GM12878 (cell line): Measurements from ENCODE around the gene RGL4. TPM values are rescaled to one million over a fixed set of nuclear protein-coding genes. Genes with fewer than 3 reads are reported as not detected.

Experiments used
- ATAC-seq: fragments of 200-7000 bp; cut with Tn5 transposase; 3 replicates; pipeline ENCODE4 v1.9.1; 2020; ENCODE audit warnings: mild to moderate bottlenecking, moderate library complexity
- BruUV-seq: library from RNA; stranded (reverse); fragments of 400-500 nt; replicated peaks from 2 replicates; lab custom pipeline; 2021; lab: Mats Ljungman, UMichigan
- CTCF ChIA-PET: fragments of 300-600 bp; sonication (Branson Sonifier 250); formaldehyde crosslinking; extraction: SDS; loops from one replicate; lab custom pipeline; 2021; ENCODE audit warnings: inconsistent platforms; lab: Yijun Ruan, JAX
- POLR2A ChIA-PET: fragments of 350-600 bp; formaldehyde crosslinking; extraction: SDS; loops from one replicate; lab custom pipeline; 2021; ENCODE audit warnings: inconsistent platforms; lab: Charles Lee
- RAD21 ChIA-PET: fragments of 300-600 bp; sonication (Branson Sonifier 250); formaldehyde crosslinking; loops from one replicate; lab custom pipeline; 2023; ENCODE audit warnings: antibody characterized with exemption; ENCODE audit not compliant: unreplicated experiment; lab: Charles Lee
- SMC1A ChIA-PET: fragments of 300-600 bp; sonication (Branson Sonifier 250); formaldehyde crosslinking; loops from one replicate; lab custom pipeline; 2023; ENCODE audit not compliant: unreplicated experiment, uncharacterized antibody; lab: Charles Lee
- DNase-seq: peaks from one replicate; pipeline ENCODE4 v3.0.0-alpha.2; 2011; ENCODE audit warnings: low read depth, low spot score
- FAIRE-seq: peaks from 3 replicates; lab custom pipeline; 2011; peaks lifted over from hg19 to GRCh38; lab: Jason Lieb, UNC
- H2AFZ ChIP-seq: 2 replicates; pipeline ENCODE4 v1.6.0; 2011; ENCODE audit warnings: low read depth, low read length, control low read depth; ENCODE audit not compliant: control insufficient read depth
- H3K27ac ChIP-seq: 2 replicates; pipeline ENCODE4 v1.5.1; 2011; ENCODE audit warnings: control low read depth; ENCODE audit not compliant: control insufficient read depth, insufficient read depth
- H3K27me3 ChIP-seq, 2 experiments: replicated peaks in 1 of 2; 2 replicates each; pipeline versions ENCODE4 v1.6.0 to v1.6.1; 2011; ENCODE audit warnings: low read length in 1 of 2; ENCODE audit not compliant: control insufficient read depth in 2 of 2, insufficient read depth in 2 of 2
- H3K36me3 ChIP-seq, 2 experiments: 2 replicates each; pipeline ENCODE4 v1.5.1; 2011; ENCODE audit warnings: low read length in 1 of 2; ENCODE audit not compliant: control insufficient read depth in 2 of 2, insufficient read depth in 2 of 2
- H3K4me1 ChIP-seq: 2 replicates; pipeline ENCODE4 v1.6.1; 2011; ENCODE audit warnings: mild to moderate bottlenecking, low read length, moderate library complexity, mixed read lengths; ENCODE audit not compliant: control insufficient read depth, insufficient read depth
- H3K4me2 ChIP-seq: 2 replicates; pipeline ENCODE4 v1.6.0; 2011; ENCODE audit warnings: control low read depth; ENCODE audit not compliant: control insufficient read depth, insufficient read depth
- H3K4me3 ChIP-seq: fragments of 200-600 bp; sonication (generic); 2 replicates; pipeline ENCODE4 v1.5.1; 2016
- H3K79me2 ChIP-seq: 2 replicates; pipeline ENCODE4 v1.6.0; 2011; ENCODE audit warnings: low read length; ENCODE audit not compliant: control insufficient read depth, insufficient read depth
- H3K9ac ChIP-seq: 2 replicates; pipeline ENCODE4 v1.8.0; 2011; ENCODE audit warnings: low read length, control low read depth, mixed read lengths; ENCODE audit not compliant: control insufficient read depth, insufficient read depth
- H3K9me3 ChIP-seq: replicated peaks from 3 replicates; pipeline ENCODE4 v1.5.1; 2011; ENCODE audit warnings: mild to moderate bottlenecking, low read length; ENCODE audit not compliant: control insufficient read depth, insufficient read depth
- H4K20me1 ChIP-seq: 2 replicates; pipeline ENCODE4 v1.6.0; 2011; ENCODE audit not compliant: control insufficient read depth, insufficient read depth
- IKZF1 ChIP-seq: fragments of 450-650 bp; conservative IDR thresholded peaks from 2 replicates; pipeline ENCODE4 v1.6.1; 2017; ENCODE audit warnings: antibody characterized with exemption, mild to moderate bottlenecking
- JUNB ChIP-seq: IDR thresholded peaks from 2 replicates; pipeline ENCODE4 v1.6.1; 2016; ENCODE audit warnings: antibody characterized with exemption, mild to moderate bottlenecking
- NBN ChIP-seq: fragments of 450-650 bp; IDR thresholded peaks from 2 replicates; pipeline ENCODE4 v1.6.1; 2016
- NR2F1 ChIP-seq: fragments of 450-650 bp; conservative IDR thresholded peaks from 2 replicates; pipeline ENCODE4 v1.6.1; 2017; ENCODE audit warnings: mild to moderate bottlenecking
- POLR2AphosphoS2 ChIP-seq: IDR thresholded peaks from 2 replicates; pipeline ENCODE4 v1.6.1; 2011; ENCODE audit warnings: low read depth, mild to moderate bottlenecking, low read length, improper control_type of control experiment, moderate library complexity
- POU2F2 ChIP-seq: IDR thresholded peaks from 3 replicates; pipeline ENCODE4 v1.6.1; 2011; ENCODE audit warnings: low read depth, mild to moderate bottlenecking, low read length, borderline replicate concordance
- WGBS: methylation state at CpG from one replicate; pipeline ENCODE4 v1.1.6; 2016; ENCODE audit warnings: low lambda C conversion rate; ENCODE audit not compliant: insufficient replicate concordance, insufficient coverage; ENCODE audit errors: missing lambda C conversion rate; 5-methylcytosine and 5-hydroxymethylcytosine counted together
- in situ Hi-C: fragments of 300-500 bp; cut with MboI; formaldehyde crosslinking; loops from 9 replicates; pipeline ENCODE4 v1.14.3; 2018; ENCODE audit warnings: mixed read lengths
- intact Hi-C: fragments of 100-400 bp; cut with micrococcal nuclease; formaldehyde crosslinking; loops from one replicate; pipeline ENCODE4 v1.14.2; 2022; ENCODE audit not compliant: unreplicated experiment
- polyA plus RNA-seq, 11 experiments: library from polyadenylated mRNA; depleted of rRNA in 4 of 11; unstranded in 6 of 11; stranded (reverse) in 5 of 11; fragments of >200 nt; fragmentation: Nextera tagmentation in 4 of 11; fragmentation: Illumina TruSeq in 1 of 11; extraction: Ambion mirVana in 4 of 11; extraction: Trizol in 1 of 11; gene quantifications; 1 replicate in 1 of 11; 2 replicates in 10 of 11; pipeline versions ENCODE4 v1.2.1 to v1.2.3, GENCODE V29; 2011 to 2016; ENCODE audit warnings: inconsistent platforms in 2 of 11, missing spikeins in 2 of 11, low read depth in 1 of 11
- total RNA-seq, 4 experiments: library from RNA; depleted of rRNA in 3 of 4; stranded (reverse); fragments of >200 nt in 3 of 4; fragmentation: Illumina TruSeq in 1 of 4; extraction: Trizol in 1 of 4; gene quantifications; 2 replicates each; pipeline versions ENCODE4 v1.2.1 to v1.2.3, GENCODE V29; 2013 to 2021
- TF ChIP-seq, protein P1 (sequence below): IDR thresholded peaks from 2 replicates; pipeline ENCODE4 v1.6.1; 2011; ENCODE audit warnings: low read depth, low read length, improper control_type of control experiment, borderline replicate concordance
- TF ChIP-seq, protein P2 (sequence below): IDR thresholded peaks from 2 replicates; pipeline ENCODE4 v1.6.1; 2012; ENCODE audit warnings: low read depth, low read length, improper control_type of control experiment

The RGL4 gene
- total and polyA plus RNA-seq, 10 of the 15 experiments (the other 5 are each of a cell fraction or from before 2014, with no cell fraction given) = 1.4 to 9.0 (median 2.0) TPM; not detected in 1

DNA sequence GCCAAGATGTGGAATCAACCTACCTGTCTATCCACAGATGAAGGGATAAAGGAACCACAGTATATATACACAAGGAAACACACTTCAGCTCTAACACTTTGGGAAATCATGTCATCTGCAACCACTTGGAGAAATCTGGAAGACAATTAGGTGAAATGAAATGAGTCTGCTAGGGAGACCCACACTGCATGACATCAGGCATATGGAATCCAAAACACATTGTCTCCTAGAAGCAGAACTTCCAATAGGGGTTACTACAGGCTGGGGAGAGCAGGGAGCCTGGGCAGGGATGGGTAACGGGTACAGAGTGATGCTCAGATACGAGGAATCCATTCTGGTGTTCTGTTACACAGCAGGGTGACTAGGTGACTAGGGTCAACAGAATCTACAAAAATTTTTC lies 18.3 kb downstream of the RGL4 start:
- RAD21 ChIA-PET = no interaction called here
- CTCF ChIA-PET = interaction anchor here (0.6 kb wide), 1 partner anchor 16 kb away, joined by 3 read pairs; no protein-coding TSS in a partner anchor
- H3K9ac ChIP-seq = no peak overlapping the region
- no peaks in the 10 kb centered on the region for H3K9me3 ChIP-seq
- no peak overlapping the region for H2AFZ ChIP-seq
- ATAC-seq (no peak), FAIRE-seq (no peak), DNase-seq (no peak)
- peaks cover 14 to 25% of the 10 kb centered on the region in 2 experiments; a peak in 3 of 4 replicates for H3K36me3 ChIP-seq
- H3K4me2 ChIP-seq = no peak overlapping the region
- WGBS = 97% methylated on average over 2 of the region's 2 CpGs
- H3K27ac ChIP-seq = peak overlapping the region; percentile 28; the same call in 1 of the 2 replicates
- TF ChIP-seq, protein P1, sequence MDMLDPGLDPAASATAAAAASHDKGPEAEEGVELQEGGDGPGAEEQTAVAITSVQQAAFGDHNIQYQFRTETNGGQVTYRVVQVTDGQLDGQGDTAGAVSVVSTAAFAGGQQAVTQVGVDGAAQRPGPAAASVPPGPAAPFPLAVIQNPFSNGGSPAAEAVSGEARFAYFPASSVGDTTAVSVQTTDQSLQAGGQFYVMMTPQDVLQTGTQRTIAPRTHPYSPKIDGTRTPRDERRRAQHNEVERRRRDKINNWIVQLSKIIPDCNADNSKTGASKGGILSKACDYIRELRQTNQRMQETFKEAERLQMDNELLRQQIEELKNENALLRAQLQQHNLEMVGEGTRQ = no peak
- no peak for TF ChIP-seq POLR2AphosphoS2
- TF ChIP-seq JUNB = no peak
- no peak for TF ChIP-seq POU2F2
- no peak for TF ChIP-seq IKZF1
- TF ChIP-seq NR2F1 = no peak
- TF ChIP-seq NBN = no peak
- TF ChIP-seq, protein P2, sequence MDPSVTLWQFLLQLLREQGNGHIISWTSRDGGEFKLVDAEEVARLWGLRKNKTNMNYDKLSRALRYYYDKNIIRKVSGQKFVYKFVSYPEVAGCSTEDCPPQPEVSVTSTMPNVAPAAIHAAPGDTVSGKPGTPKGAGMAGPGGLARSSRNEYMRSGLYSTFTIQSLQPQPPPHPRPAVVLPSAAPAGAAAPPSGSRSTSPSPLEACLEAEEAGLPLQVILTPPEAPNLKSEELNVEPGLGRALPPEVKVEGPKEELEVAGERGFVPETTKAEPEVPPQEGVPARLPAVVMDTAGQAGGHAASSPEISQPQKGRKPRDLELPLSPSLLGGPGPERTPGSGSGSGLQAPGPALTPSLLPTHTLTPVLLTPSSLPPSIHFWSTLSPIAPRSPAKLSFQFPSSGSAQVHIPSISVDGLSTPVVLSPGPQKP = no peak
- POLR2A ChIA-PET = no interaction called here
- SMC1A ChIA-PET = interaction anchor here (0.6 kb wide), 1 partner anchor 86 kb away, joined by 3 read pairs; no protein-coding TSS in a partner anchor
- H3K4me3 ChIP-seq = no peak overlapping the region
- no peaks in the 10 kb centered on the region for H3K79me2 ChIP-seq
- H3K4me1 ChIP-seq = 0 out of 2 replicates have a peak, but pooled peaks cover 9% of the 10 kb centered on the region
- no peaks in the 10 kb centered on the region for H3K27me3 ChIP-seq
- in situ Hi-C loops = no loop called here
- intact Hi-C loops = no loop called here
- H4K20me1 ChIP-seq = no peaks in the 10 kb centered on the region
- no TSS peak for BruUV-seq
